ENCODE data around the gene SSR2. TPM values are rescaled to one million over a fixed set of nuclear protein-coding genes. Genes with fewer than 3 reads are reported as not detected.

The SSR2 gene
- total RNA-seq, 1 donor from 2014 or later: 199 TPM

- H3K27me3 Mint-ChIP-seq (ENCODE audit: unreplicated experiment): peaks cover 20% of the 10 kb centered on the region
- peaks cover 12% of the 10 kb centered on the region for H3K9me3 Mint-ChIP-seq (ENCODE audit: unreplicated experiment)
- peaks cover 38% of the 10 kb centered on the region for H3K4me1 Mint-ChIP-seq (ENCODE audit: low read depth, unreplicated experiment)
- no peak for TF ChIP-seq CTCF (IDR thresholded peaks at IDR 0.05; ENCODE audit: partially characterized antibody, unreplicated experiment)
- H3K36me3 Mint-ChIP-seq (ENCODE audit: unreplicated experiment): peaks cover 5% of the 10 kb centered on the region
- no peak for DNase-seq
- H3K27ac Mint-ChIP-seq (ENCODE audit: unreplicated experiment): no peak overlapping the region
- no peak overlapping the region for H3K4me3 Mint-ChIP-seq (ENCODE audit: unreplicated experiment)
Observed at GRCh38 chr1:155966750-155967149, 54.0 kb downstream of the SSR2 start.

GRCh38 chr1:155966135-155966534 lies 54.6 kb downstream of the SSR2 start:
- no peak overlapping the region for H3K27ac Mint-ChIP-seq (ENCODE audit: unreplicated experiment)
- peaks cover 37% of the 10 kb centered on the region for H3K4me1 Mint-ChIP-seq (ENCODE audit: low read depth, unreplicated experiment)
- DNase-seq: no peak

DNA sequence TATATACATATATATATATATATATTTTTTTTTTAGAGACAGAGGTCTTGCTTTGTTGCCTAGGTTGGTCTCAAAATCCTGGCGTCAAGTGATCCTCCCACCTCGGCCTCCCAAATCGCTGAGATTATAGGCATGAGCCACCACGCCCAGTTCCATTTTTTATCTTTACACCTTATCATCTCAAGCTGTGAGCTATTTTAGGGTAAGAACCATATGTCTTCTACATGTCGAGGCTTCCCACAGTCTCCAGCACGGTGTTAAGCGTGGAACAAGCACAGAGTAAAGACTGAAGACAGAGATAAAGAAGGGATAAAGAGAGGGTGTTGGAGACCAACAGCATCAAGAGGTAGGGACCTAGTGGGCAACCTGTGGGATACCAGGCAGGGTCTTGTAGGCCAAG lies 56.6 kb downstream of the SSR2 start:
- no peak for TF ChIP-seq CTCF (IDR thresholded peaks at IDR 0.05; ENCODE audit: partially characterized antibody, unreplicated experiment)
- Mint-ChIP-seq H3K9me3 (ENCODE audit: unreplicated experiment) (peaks cover 12% of the 10 kb centered on the region), H3K4me3 (ENCODE audit: unreplicated experiment) (no peak overlapping the region), H3K36me3 (ENCODE audit: unreplicated experiment) (no peaks in the 10 kb centered on the region), H3K27ac (ENCODE audit: unreplicated experiment) (no peak overlapping the region), H3K4me1 (ENCODE audit: low read depth, unreplicated experiment) (peaks cover 22% of the 10 kb centered on the region), H3K27me3 (ENCODE audit: unreplicated experiment) (peaks cover 14% of the 10 kb centered on the region)
- no peak for DNase-seq

More at GRCh38 chr1:155966135-155966534, 54.6 kb downstream of the SSR2 start:
- Mint-ChIP-seq H3K36me3 (ENCODE audit: unreplicated experiment) (peaks cover 5% of the 10 kb centered on the region), H3K4me3 (ENCODE audit: unreplicated experiment) (no peak overlapping the region), H3K9me3 (ENCODE audit: unreplicated experiment) (peaks cover 12% of the 10 kb centered on the region), H3K27me3 (ENCODE audit: unreplicated experiment) (peaks cover 20% of the 10 kb centered on the region)
- TF ChIP-seq CTCF (IDR thresholded peaks at IDR 0.05; ENCODE audit: partially characterized antibody, unreplicated experiment): no peak

- no peak for DNase-seq
- Mint-ChIP-seq H3K36me3 (ENCODE audit: unreplicated experiment) (no peaks in the 10 kb centered on the region), H3K27ac (ENCODE audit: unreplicated experiment) (no peak overlapping the region), H3K9me3 (ENCODE audit: unreplicated experiment) (peaks cover 7% of the 10 kb centered on the region), H3K4me1 (ENCODE audit: low read depth, unreplicated experiment) (peaks cover 7% of the 10 kb centered on the region), H3K27me3 (ENCODE audit: unreplicated experiment) (peaks cover 6% of the 10 kb centered on the region), H3K4me3 (ENCODE audit: unreplicated experiment) (no peak overlapping the region)
- no peak for TF ChIP-seq CTCF (IDR thresholded peaks at IDR 0.05; ENCODE audit: partially characterized antibody, unreplicated experiment)
Observed at GRCh38 chr1:155962599-155963211, 58.0 kb downstream of the SSR2 start.

DNA sequence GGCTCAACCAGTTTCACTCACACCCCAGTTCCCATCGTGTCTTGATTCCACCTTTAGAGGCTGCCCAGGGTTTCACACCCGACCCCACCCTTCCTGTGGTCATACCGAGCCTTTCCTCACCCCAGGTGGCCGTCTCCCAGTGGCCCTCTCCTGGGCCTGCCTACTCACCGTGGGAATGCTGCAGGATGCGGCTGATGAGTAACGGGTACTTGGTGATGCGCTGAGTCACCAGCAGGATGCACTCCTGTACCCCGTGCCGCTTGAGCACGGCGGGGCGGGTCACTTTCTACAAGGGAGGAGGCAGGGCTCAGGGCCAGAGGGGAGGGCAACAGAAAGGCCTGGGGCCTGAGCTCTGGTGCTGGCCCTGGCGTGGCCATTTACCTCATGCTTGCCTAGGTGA lies 58.8 kb downstream of the SSR2 start:
- no peak for DNase-seq
- no peaks in the 10 kb centered on the region for H3K36me3 Mint-ChIP-seq (ENCODE audit: unreplicated experiment)
- no peak overlapping the region for H3K4me3 Mint-ChIP-seq (ENCODE audit: unreplicated experiment)
- H3K27ac Mint-ChIP-seq (ENCODE audit: unreplicated experiment): no peak overlapping the region
- H3K9me3 Mint-ChIP-seq (ENCODE audit: unreplicated experiment): peaks cover 6% of the 10 kb centered on the region
- TF ChIP-seq CTCF (IDR thresholded peaks at IDR 0.05; ENCODE audit: partially characterized antibody, unreplicated experiment): no peak
- H3K27me3 Mint-ChIP-seq (ENCODE audit: unreplicated experiment): peaks cover 6% of the 10 kb centered on the region
- H3K4me1 Mint-ChIP-seq (ENCODE audit: low read depth, unreplicated experiment): peaks cover 2% of the 10 kb centered on the region

All from glutamatergic neuron (in vitro differentiated cells).